AG10803 (cell line): ENCODE measurements around the gene PRODH2.

Experiments used
- DNase-seq: peaks from one replicate; pipeline ENCODE4 v3.0.0; 2010; ENCODE audit warnings: low read depth
- H3K4me3 ChIP-seq: 2 replicates; pipeline ENCODE4 v1.5.1; 2011; ENCODE audit warnings: mild to moderate bottlenecking, low read length, control low read depth
- CTCF ChIP-seq: conservative IDR thresholded peaks from 2 replicates; pipeline ENCODE4 v1.5.1; 2011; ENCODE audit warnings: mild to moderate bottlenecking, low read length, control low read depth, inconsistent platforms

PRODH2 gene

GRCh38 chr19:35757749-35758608, 54.7 kb downstream of the PRODH2 start, which contains the start of gene PROSER3:
PROSER3 (plus strand) TSS chr19:35758176; CDS start chr19:35758216, 40 bp downstream.
- no peak for TF ChIP-seq CTCF
- peak within 1 kb of the TSS; percentile 100 for H3K4me3 ChIP-seq
- DNase-seq: peak; percentile 100

GRCh38 chr19:35757231-35757748, 55.4 kb downstream of the PRODH2 start:
- H3K4me3 ChIP-seq: peak overlapping the region; percentile 65
- peak; percentile 88 for DNase-seq
- no peak for TF ChIP-seq CTCF

- TF ChIP-seq CTCF: no peak
- peak; percentile 60 for DNase-seq
- peak within 1 kb of the TSS; percentile 65 for H3K4me3 ChIP-seq
These were observed 56.0 kb downstream of the PRODH2 start, which contains the start of gene HSPB6 for GRCh38 chr19:35756377-35757230. HSPB6 (minus strand) TSS chr19:35757029; CDS start chr19:35757008, 21 bp downstream.

- peak; percentile 76 for DNase-seq
- H3K4me3 ChIP-seq: peak overlapping the region; percentile 65
- no peak for TF ChIP-seq CTCF
These were observed 56.9 kb downstream of the PRODH2 start for GRCh38 chr19:35755550-35756376.

GRCh38 chr19:35755131-35755549, 57.5 kb downstream of the PRODH2 start:
- H3K4me3 ChIP-seq: peak overlapping the region; percentile 65
- no peak for TF ChIP-seq CTCF
- DNase-seq: no peak

GRCh38 chr19:35754370-35755130, 58.1 kb downstream of the PRODH2 start:
- no peak for TF ChIP-seq CTCF
- no peak for DNase-seq
- H3K4me3 ChIP-seq: no peak overlapping the region
